SU-DHL-6 (cell line): Measurements from ENCODE around the gene TBC1D16.

Source experiments
- EZH2phosphoT487 ChIP-seq: fragments of 200-600 bp; sonication (generic), shearing (Covaris generic); conservative IDR thresholded peaks from 2 replicates; pipeline ENCODE4 v1.6.1; 2018; ENCODE audit warnings: mild to moderate bottlenecking, antibody characterized with exemption, low read length, moderate library complexity, mixed read lengths
- TF ChIP-seq, protein P1 (sequence below): fragments of 200-600 bp; sonication (generic); IDR thresholded peaks from one replicate; pipeline ENCODE4 v1.5.1; 2017; ENCODE audit warnings: antibody characterized with exemption, mild to moderate bottlenecking, low read length, moderate library complexity; ENCODE audit not compliant: insufficient read depth, poor library complexity, severe bottlenecking

DNA sequence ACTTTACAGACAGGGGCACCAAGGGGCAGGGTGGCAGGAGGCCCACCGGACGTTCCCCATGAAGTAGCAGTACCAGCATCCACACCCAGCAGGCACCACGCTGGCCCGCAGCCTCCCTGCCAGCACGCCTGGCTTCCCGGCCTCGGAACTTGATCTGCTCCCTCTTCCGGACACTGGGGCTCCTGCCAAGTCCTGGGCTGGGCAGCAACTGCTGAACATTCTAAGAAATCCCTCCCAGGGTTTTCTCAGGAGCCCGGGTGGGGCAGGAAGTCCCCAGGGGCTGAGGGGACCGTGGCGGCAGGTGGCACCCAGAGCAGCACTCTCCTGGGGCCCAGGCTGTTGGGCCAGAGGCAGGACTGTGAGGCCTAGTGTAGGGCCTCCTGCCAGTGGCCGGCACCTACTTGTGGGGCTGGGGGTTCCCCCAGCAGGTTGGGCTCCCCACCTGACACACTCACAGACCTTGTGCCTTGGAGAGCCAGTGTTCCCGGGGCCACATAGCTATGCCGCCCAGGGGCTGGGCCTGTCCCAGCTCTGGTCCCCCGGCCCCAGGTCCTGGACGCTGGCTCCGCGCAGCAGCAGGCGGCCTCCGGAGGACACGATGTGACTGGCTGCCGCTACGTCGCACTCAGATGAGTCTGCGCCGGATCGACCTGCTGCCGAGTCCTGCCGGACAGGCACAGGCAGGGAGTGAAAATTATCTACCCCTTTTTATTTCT is 110.3 kb downstream of the TBC1D16 start:
- TF ChIP-seq, protein P1, sequence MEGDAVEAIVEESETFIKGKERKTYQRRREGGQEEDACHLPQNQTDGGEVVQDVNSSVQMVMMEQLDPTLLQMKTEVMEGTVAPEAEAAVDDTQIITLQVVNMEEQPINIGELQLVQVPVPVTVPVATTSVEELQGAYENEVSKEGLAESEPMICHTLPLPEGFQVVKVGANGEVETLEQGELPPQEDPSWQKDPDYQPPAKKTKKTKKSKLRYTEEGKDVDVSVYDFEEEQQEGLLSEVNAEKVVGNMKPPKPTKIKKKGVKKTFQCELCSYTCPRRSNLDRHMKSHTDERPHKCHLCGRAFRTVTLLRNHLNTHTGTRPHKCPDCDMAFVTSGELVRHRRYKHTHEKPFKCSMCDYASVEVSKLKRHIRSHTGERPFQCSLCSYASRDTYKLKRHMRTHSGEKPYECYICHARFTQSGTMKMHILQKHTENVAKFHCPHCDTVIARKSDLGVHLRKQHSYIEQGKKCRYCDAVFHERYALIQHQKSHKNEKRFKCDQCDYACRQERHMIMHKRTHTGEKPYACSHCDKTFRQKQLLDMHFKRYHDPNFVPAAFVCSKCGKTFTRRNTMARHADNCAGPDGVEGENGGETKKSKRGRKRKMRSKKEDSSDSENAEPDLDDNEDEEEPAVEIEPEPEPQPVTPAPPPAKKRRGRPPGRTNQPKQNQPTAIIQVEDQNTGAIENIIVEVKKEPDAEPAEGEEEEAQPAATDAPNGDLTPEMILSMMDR, result no peak
- TF ChIP-seq EZH2phosphoT487, result no peak
